ENCODE measurements around the gene SLC44A5. TPM values are rescaled to one million over a fixed set of nuclear protein-coding genes. Genes with fewer than 3 reads are reported as not detected.

The SLC44A5 gene
- total and polyA plus RNA-seq, 4 donors: 0.13 to 1.1 (median 0.22) TPM

DNA sequence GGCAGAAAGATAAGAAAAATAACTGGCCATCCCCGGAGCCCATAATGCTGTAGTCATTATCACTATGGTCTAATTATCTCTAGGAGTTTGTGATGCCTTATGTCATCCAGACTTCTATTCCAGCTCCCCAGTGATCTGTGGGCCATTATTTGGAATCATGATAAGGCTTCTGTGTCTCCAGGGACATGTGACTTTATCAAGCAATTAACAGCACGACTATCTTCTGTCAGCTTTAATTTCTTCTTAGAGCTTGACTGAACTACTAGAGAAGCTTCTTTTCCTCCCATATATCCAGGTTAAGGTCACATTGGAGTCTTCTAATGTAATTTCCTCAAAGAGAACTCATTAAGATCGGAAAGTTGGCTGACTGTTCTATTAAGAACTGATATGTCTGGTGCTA lies 376.4 kb downstream of the SLC44A5 start:
- H3K36me3 ChIP-seq (ENCODE audit: control insufficient read depth in 4 of 4, insufficient read depth in 3 of 4, low read depth in 1 of 4, low read length in 3 of 4): no peaks in the 10 kb centered on the region
- no peak overlapping the region for H3K4me3 ChIP-seq (ENCODE audit: low read depth in 1 of 3, low read length in 3 of 3)
- no peak overlapping the region for H3K9ac ChIP-seq (ENCODE audit: low read depth in 1 of 2, low read length in 2 of 2)
- no peaks in the 10 kb centered on the region for H3K4me1 ChIP-seq (ENCODE audit: control insufficient read depth in 4 of 4, insufficient read depth in 4 of 4, low read length in 3 of 4)
- 63% methylated on average over 3 of the region's 3 CpGs for WGBS
- H3K9me3 ChIP-seq (ENCODE audit: control insufficient read depth in 4 of 4, low read length in 3 of 4): no peaks in the 10 kb centered on the region
- no peak overlapping the region for H3K27ac ChIP-seq (ENCODE audit: low read depth in 1 of 2, low read length in 2 of 2)
- TF ChIP-seq, protein P1, sequence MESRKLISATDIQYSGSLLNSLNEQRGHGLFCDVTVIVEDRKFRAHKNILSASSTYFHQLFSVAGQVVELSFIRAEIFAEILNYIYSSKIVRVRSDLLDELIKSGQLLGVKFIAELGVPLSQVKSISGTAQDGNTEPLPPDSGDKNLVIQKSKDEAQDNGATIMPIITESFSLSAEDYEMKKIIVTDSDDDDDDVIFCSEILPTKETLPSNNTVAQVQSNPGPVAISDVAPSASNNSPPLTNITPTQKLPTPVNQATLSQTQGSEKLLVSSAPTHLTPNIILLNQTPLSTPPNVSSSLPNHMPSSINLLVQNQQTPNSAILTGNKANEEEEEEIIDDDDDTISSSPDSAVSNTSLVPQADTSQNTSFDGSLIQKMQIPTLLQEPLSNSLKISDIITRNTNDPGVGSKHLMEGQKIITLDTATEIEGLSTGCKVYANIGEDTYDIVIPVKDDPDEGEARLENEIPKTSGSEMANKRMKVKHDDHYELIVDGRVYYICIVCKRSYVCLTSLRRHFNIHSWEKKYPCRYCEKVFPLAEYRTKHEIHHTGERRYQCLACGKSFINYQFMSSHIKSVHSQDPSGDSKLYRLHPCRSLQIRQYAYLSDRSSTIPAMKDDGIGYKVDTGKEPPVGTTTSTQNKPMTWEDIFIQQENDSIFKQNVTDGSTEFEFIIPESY (IDR thresholded peaks at IDR 0.05): no peak
- DNase-seq (ENCODE audit: low spot score): no peak
- H3K27me3 ChIP-seq (ENCODE audit: control insufficient read depth in 4 of 4, insufficient read depth in 4 of 4, low read length in 3 of 4): peaks cover 0 to 2% (median 0%) of the 10 kb centered on the region in 4 donors

DNA sequence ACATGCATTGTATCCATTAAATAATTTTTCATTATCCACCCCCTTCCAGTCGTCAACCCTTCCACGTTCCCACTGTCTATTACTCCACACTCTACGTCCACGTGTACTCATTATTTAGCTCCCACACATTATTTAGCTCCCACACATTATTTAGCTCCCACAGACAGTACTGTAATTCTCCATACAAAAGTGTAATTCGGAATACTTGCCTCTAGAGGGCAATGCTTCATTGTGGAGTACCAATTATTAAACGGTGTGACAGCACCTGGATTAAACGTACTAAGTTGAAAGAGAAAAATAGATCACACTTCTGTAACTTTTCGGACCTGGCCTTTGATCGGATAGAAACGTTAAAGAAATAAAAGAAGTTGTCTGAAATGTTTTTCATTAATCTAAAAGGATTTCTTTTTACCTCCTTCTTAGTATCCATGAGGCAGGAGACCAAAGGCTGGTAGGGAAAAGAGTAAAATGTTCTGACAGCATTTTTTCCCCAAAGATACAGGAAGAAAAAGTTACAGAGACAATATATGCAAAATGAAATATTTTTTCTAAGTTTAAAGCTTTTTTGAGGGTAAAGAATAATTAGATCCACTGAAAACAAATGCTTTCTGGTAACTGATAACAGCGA lies 377.5 kb downstream of the SLC44A5 start:
- no peak overlapping the region for H3K9ac ChIP-seq (ENCODE audit: low read depth in 1 of 2, low read length in 2 of 2)
- WGBS: 11% methylated on average over 11 of the region's 11 CpGs
- TF ChIP-seq RAD21 (IDR thresholded peaks at IDR 0.05) (peak; percentile 73 to 81), NR2F2 (IDR thresholded peaks at IDR 0.05) (no peak)
- TF ChIP-seq, protein P2, sequence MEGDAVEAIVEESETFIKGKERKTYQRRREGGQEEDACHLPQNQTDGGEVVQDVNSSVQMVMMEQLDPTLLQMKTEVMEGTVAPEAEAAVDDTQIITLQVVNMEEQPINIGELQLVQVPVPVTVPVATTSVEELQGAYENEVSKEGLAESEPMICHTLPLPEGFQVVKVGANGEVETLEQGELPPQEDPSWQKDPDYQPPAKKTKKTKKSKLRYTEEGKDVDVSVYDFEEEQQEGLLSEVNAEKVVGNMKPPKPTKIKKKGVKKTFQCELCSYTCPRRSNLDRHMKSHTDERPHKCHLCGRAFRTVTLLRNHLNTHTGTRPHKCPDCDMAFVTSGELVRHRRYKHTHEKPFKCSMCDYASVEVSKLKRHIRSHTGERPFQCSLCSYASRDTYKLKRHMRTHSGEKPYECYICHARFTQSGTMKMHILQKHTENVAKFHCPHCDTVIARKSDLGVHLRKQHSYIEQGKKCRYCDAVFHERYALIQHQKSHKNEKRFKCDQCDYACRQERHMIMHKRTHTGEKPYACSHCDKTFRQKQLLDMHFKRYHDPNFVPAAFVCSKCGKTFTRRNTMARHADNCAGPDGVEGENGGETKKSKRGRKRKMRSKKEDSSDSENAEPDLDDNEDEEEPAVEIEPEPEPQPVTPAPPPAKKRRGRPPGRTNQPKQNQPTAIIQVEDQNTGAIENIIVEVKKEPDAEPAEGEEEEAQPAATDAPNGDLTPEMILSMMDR (IDR thresholded peaks at IDR 0.05; ENCODE audit: low read depth, low read length, missing input control): peak; percentile 58
- no peak for DNase-seq (ENCODE audit: low spot score)
- no peaks in the 10 kb centered on the region for H3K9me3 ChIP-seq (ENCODE audit: control insufficient read depth in 4 of 4, low read length in 3 of 4)
- no peak overlapping the region for H3K4me3 ChIP-seq (ENCODE audit: low read depth in 1 of 3, low read length in 3 of 3)
- H3K36me3 ChIP-seq (ENCODE audit: control insufficient read depth in 4 of 4, insufficient read depth in 3 of 4, low read depth in 1 of 4, low read length in 3 of 4): no peaks in the 10 kb centered on the region
- H3K27me3 ChIP-seq (ENCODE audit: control insufficient read depth in 4 of 4, insufficient read depth in 4 of 4, low read length in 3 of 4): peaks cover 0 to 2% (median 0%) of the 10 kb centered on the region in 4 donors
- no peak overlapping the region for H3K27ac ChIP-seq (ENCODE audit: low read depth in 1 of 2, low read length in 2 of 2)
- no peaks in the 10 kb centered on the region for H3K4me1 ChIP-seq (ENCODE audit: control insufficient read depth in 4 of 4, insufficient read depth in 4 of 4, low read length in 3 of 4)

DNA sequence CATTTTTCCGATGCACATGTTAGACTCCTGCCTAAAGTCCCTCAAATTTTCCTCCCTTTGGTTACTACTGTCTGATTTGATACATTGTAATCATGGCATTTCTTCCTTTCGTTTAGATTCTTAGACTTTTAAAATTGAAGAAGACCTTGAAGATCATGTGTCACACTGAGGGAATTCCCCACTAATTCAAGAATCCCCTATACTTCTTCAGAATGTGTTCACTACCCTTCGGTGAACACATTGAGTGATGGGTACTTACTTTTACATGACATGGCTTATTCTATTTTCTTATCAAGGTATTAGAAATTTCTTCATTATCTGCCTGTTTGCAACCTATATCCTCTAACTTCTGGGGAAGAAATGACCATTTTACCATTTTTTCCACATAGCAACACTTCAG lies 390.8 kb downstream of the SLC44A5 start:
- no peaks in the 10 kb centered on the region for H3K4me1 ChIP-seq (ENCODE audit: control insufficient read depth in 4 of 4, insufficient read depth in 4 of 4, low read length in 3 of 4)
- H3K36me3 ChIP-seq (ENCODE audit: control insufficient read depth in 4 of 4, insufficient read depth in 3 of 4, low read depth in 1 of 4, low read length in 3 of 4): no peaks in the 10 kb centered on the region
- H3K27ac ChIP-seq (ENCODE audit: low read depth in 1 of 2, low read length in 2 of 2): no peak overlapping the region
- no peak for DNase-seq (ENCODE audit: low spot score)
- no peak for TF ChIP-seq FOXA2 (IDR thresholded peaks at IDR 0.05)
- TF ChIP-seq, protein P3, sequence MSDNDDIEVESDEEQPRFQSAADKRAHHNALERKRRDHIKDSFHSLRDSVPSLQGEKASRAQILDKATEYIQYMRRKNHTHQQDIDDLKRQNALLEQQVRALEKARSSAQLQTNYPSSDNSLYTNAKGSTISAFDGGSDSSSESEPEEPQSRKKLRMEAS (IDR thresholded peaks at IDR 0.05): no peak
- no peaks in the 10 kb centered on the region for H3K9me3 ChIP-seq (ENCODE audit: control insufficient read depth in 4 of 4, low read length in 3 of 4)
- H3K27me3 ChIP-seq (ENCODE audit: control insufficient read depth in 4 of 4, insufficient read depth in 4 of 4, low read length in 3 of 4): no peaks in the 10 kb centered on the region
- H3K4me3 ChIP-seq (ENCODE audit: low read depth in 1 of 3, low read length in 3 of 3): no peak overlapping the region
- H3K9ac ChIP-seq (ENCODE audit: low read depth in 1 of 2, low read length in 2 of 2): no peak overlapping the region
- 64% methylated on average over 3 of the region's 3 CpGs for WGBS

DNA sequence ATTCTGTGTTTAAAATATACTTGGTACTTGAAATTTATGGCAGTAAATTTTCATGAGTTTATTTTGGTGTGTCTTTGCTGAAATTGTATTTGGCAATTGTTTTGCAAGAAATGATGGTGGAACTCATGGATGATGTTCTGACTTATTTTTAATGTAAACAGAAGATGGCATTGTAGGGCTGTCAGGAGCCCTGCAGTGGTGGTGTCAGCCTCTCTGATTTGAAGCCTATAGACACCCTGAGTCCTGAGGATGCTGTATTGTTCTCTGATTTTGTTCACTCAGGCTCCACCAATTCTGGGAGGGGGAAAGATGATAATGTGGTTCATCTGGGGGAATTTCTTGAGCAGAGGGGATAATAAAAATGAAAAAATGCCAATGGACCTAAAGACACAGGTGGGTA lies 396.9 kb downstream of the SLC44A5 start:
- DNase-seq (ENCODE audit: low spot score): no peak
- H3K27ac ChIP-seq (ENCODE audit: low read depth in 1 of 2, low read length in 2 of 2): no peak overlapping the region
- TF ChIP-seq, protein P4, sequence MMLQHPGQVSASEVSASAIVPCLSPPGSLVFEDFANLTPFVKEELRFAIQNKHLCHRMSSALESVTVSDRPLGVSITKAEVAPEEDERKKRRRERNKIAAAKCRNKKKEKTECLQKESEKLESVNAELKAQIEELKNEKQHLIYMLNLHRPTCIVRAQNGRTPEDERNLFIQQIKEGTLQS (IDR thresholded peaks at IDR 0.05): no peak
- TF ChIP-seq FOXA1 (IDR thresholded peaks at IDR 0.05) (no peak), TAF1 (conservative IDR thresholded peaks at IDR 0.05) (no peak), SP1 (IDR thresholded peaks at IDR 0.05) (no peak), HNF4A (conservative IDR thresholded peaks at IDR 0.05) (no peak), RAD21 (IDR thresholded peaks at IDR 0.05) (no peak), YY1 (IDR thresholded peaks at IDR 0.05) (no peak), HNF4G (IDR thresholded peaks at IDR 0.05) (no peak), EGR1 (IDR thresholded peaks at IDR 0.05; ENCODE audit: low read depth in 2 of 2) (no peak), RXRA (IDR thresholded peaks at IDR 0.05) (no peak), JUND (IDR thresholded peaks at IDR 0.05) (no peak)
- TF ChIP-seq, protein P1 (IDR thresholded peaks at IDR 0.05): no peak
- H3K4me3 ChIP-seq (ENCODE audit: low read depth in 1 of 3, low read length in 3 of 3): no peak overlapping the region
- H3K27me3 ChIP-seq (ENCODE audit: control insufficient read depth in 4 of 4, insufficient read depth in 4 of 4, low read length in 3 of 4): no peaks in the 10 kb centered on the region
- no peaks in the 10 kb centered on the region for H3K4me1 ChIP-seq (ENCODE audit: control insufficient read depth in 4 of 4, insufficient read depth in 4 of 4, low read length in 3 of 4)
- no peaks in the 10 kb centered on the region for H3K9me3 ChIP-seq (ENCODE audit: control insufficient read depth in 4 of 4, low read length in 3 of 4)
- no peaks in the 10 kb centered on the region for H3K36me3 ChIP-seq (ENCODE audit: control insufficient read depth in 4 of 4, insufficient read depth in 3 of 4, low read depth in 1 of 4, low read length in 3 of 4)
- no peak overlapping the region for H3K9ac ChIP-seq (ENCODE audit: low read depth in 1 of 2, low read length in 2 of 2)
